GF-D8 (cell line): Measurements from ENCODE around the gene LYAR.

ENCODE experiments used
- DNase-seq: peaks from one replicate; lab custom pipeline; 2025; lab: John Stamatoyannopoulos, UW

The LYAR gene

GRCh38 chr4:4316150-4316495, 26.2 kb upstream of the LYAR start:
- DNase-seq: no peak

DNA sequence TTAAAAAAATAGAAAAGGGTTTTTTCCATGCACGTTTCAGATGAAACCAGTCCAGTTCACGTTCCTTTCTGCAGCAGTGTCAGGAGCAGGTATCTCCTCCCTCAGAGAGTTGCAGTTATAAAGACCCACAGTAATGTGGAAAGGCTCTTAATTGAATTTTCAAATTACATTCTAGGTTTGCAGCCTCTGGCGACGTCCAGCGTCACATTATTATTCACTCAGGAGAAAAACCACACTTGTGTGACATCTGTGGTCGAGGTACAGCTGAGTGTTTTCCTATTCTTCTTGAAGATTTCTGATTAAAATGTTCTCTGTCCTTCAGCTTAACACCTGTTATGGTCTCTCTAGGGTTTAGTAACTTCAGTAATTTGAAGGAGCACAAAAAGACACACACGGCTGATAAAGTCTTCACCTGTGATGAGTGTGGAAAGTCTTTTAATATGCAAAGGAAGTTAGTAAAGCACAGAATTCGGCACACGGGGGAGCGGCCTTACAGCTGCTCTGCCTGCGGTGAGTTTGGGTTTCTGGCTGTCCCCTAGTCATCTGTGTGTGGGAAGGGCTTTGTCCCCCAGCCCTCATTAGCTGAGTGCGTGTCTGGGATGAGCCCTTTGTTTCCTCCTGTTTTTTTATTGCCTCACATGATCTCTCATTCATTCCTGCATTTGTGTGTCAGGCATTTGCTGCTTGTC, 25.7 kb upstream of the LYAR start:
- peak; percentile 53 for DNase-seq

GRCh38 chr4:4311193-4311592, 21.2 kb upstream of the LYAR start:
- DNase-seq: no peak

DNA sequence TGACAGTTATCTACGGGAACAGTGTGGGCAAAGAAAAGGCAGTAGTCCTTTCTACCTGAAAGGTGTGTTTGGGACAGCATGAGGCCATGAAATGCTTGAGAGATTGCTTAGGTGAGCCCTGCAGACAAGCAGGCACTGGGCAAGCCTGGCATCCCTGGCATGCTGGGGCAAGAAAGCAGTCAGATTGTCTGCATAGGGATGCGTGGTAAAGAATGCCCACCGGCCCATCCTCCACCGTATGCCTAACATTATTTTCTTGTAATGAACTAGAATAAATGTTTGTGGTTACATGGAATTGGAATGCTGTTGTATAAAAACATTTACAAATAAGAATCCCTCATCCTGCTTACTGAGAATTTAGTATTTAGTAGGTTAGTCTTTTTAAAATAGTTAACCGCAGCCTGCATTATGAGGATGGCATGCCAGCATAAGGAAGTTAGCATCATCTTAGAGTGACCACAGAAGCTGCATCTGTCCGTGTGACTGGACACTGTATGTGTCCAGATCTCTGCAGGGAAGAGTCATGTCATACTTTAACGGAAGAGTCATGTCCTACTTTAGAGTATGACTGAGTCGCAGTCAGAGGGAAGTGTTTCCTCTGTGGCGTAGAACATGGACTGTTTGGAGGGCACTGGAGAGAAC, 19.0 kb upstream of the LYAR start:
- no peak for DNase-seq

- DNase-seq: no peak
Measured at GRCh38 chr4:4306920-4307319, 17.0 kb upstream of the LYAR start.

GRCh38 chr4:4302416-4302815, 12.5 kb upstream of the LYAR start:
- DNase-seq: no peak

DNA sequence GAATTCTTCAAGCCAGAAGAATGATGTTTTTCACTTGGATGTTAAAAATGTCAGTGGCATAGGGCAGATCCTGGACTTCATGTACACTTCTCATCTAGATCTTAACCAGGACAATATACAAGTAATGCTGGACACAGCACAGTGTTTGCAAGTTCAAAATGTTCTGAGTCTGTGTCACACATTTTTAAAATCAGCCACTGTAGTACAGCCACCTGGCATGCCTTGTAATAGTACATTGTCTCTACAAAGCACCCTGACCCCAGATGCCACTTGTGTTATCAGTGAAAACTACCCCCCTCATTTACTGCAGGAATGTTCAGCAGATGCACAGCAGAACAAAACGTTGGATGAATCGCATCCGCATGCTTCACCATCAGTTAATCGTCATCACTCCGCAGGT, 12.0 kb upstream of the LYAR start:
- no peak for DNase-seq

GRCh38 chr4:4299006-4299405, 9.1 kb upstream of the LYAR start:
- no peak for DNase-seq

- no peak for DNase-seq
Measured at GRCh38 chr4:4296283-4296846, 6.4 kb upstream of the LYAR start.

DNA sequence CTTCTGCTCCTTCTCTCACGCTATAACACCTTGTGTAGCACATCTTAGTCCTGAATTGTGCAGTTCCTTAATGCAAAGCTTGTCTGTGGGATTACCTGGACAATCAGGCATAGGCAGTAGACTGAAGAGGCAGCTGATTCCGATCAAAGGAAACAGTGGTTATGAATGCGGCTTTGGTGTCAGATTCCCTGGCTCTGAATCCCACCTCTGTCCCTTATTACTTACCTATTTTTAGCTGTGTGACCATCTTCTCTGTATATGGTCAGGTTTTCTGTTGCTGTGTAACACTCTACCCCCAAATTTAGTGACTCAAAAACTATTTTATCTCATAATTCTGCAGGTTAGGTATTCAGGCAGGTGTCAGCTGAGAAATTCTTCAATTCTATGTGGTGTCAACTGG, 3.3 kb upstream of the LYAR start:
- no peak for DNase-seq

DNA sequence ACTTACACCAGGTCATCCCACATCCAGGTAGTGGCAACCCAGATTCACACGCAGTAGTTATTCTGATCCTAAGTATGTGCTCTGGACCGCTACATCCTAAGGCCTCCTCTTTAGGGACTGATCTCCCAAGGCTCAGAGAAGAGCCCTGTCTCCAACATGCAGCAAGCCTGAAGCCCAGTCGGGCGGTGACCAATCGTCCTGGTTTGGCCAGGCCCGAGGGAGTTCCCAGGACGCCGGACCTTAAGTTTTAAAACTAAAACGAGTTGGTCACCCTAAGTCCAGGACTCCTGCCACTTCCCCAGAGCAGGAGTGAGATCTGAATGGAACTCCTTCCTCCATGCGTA, 385 bp downstream of the LYAR start:
- no peak for DNase-seq

- DNase-seq: no peak
Measured at GRCh38 chr4:4289055-4289454, 899 bp downstream of the LYAR start.

GRCh38 chr4:4288098-4288497, 1.9 kb downstream of the LYAR start:
- DNase-seq: no peak

- DNase-seq: no peak
Measured at GRCh38 chr4:4284827-4285618, 4.9 kb downstream of the LYAR start.

- no peak for DNase-seq
Measured at GRCh38 chr4:4281787-4282186, 8.2 kb downstream of the LYAR start.

GRCh38 chr4:4277531-4277930, 12.4 kb downstream of the LYAR start:
- no peak for DNase-seq

DNA sequence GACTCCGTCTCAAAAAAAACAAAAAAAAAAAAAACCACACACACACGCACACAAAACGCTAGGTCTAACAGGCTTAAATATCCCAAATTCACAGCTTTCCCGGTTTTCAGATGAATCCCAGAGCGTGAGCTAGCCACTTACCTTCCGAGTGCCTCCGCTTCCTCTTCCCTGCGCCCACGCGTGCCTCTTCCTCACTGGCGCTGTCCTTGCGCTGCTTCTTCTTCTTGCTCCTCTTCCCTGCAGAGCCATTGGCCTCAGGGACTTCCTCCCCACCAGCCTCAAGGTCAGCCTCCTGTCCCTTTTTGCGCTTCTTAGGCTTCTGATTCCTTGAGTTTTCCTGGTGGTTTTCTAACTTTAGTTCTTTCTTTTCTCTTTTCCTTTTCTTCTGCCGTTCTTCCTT, 15.7 kb downstream of the LYAR start:
- no peak for DNase-seq

DNA sequence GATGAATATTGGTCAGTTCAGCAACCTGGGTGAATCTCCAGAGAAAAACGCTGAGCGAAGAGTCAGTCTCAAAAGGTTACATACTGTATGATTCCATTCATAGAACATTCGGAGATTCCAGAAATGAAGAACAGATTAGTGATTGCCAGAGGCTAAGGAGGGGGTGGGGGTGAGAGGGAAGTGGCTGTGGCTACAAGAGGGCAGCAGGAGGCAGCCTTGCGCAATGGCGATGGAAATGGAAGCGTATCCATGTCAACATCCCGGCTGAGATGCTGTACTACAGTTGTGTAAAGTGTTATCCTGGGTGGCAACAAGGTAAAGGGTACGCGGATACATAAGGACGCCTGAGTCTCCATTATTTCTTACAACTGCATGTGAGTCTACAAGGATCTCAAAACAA, 18.0 kb downstream of the LYAR start:
- DNase-seq: no peak

- no peak for DNase-seq
Measured at GRCh38 chr4:4270529-4270928, 19.4 kb downstream of the LYAR start.

- no peak for DNase-seq
Measured at GRCh38 chr4:4269856-4270255, 20.1 kb downstream of the LYAR start.

DNA sequence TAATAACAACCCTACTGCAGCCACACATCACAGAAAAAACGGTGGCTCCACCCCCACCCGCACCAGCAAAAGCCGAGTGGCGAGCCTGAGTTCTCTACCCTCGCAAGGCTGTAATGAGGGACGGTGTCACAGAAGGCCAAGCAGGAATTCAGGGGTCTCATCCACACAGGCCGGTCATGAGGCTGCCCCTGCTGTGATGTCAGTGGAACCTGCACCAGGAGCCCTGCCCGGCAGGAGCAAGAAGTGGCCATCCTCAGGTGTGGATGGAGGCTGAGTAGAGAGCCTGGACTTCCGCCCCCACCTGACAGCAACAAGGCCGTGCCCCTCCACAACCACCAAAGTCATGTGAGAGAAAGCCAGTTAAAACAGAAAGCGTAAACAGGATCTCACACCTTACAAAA, 20.6 kb downstream of the LYAR start:
- DNase-seq: no peak

GRCh38 chr4:4268776-4269175, 21.2 kb downstream of the LYAR start:
- DNase-seq: no peak

- DNase-seq: no peak
Measured at GRCh38 chr4:4267981-4268380, 22.0 kb downstream of the LYAR start.
